GM18517 (cell line): ENCODE measurements around the gene UBE2D4.
A peak's percentile ranks its signal among the peaks of the same experiment; 100 is the strongest.

Experiments used
- ATAC-seq: cut with Tn5 transposase; IDR thresholded peaks from one replicate; pipeline ENCODE4 v1.9.1; 2021; ENCODE audit warnings: mild to moderate bottlenecking, moderate library complexity; ENCODE audit not compliant: unreplicated experiment

The UBE2D4 gene

DNA sequence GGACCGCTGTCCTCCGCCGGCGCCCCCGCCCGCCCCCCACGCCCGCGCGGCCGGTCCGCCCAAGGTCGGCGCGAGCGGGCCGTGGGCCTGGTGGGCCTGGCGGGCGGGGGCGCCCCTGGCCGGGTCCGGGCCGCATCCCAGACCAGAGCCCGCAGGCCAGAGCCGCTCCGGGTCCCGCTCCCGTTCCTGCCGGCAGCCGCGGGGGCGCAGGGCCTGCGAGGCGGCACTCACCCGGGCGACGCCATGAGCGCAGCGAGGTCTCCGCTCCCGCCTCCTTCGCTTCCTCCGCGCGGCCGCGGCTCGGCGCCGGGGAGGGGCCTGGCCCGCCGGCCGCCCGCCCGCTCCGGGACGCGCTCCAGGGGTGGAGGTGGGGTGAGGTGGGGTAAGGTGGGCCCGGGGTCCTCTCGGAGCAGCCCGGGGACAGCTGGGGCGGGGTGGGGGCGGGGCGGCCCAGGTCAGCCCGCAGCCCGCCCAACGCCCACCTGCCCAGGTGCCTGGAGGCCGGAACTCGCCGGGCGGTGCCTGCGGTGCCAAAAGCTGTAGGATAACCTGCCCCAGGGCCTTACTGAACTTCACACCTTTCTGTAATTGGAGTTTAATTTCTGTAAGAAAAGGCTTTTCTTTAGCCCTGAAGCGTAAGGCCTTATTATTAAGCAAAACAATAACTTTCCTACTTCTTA lies 19.8 kb upstream of the UBE2D4 start, which contains the start of gene URGCP:
Gene URGCP, minus strand, starts transcription at position 266 of the 680 bp plus-strand sequence. Its CDS starts 21 bp downstream, at position 245.
- peak; percentile 45 for ATAC-seq

DNA sequence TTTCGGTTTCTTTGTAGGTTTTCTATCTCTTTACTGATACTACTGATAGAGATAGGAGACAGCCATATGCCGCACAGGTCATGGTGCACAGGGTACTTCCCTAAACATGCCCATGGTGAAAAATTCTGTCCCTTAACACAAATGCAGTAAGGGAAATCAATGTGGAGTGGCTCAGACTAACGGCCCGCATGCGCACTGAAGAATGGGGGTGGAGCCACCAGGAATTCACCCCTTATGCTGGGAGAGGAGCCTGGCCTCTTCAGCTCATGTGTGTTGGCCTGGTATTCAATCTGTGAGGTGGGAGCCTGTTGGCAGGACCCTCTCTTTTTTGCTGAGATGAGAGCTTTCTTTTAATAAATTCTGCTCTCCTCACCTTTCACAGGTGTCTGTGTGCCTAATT lies 11.4 kb upstream of the UBE2D4 start:
- ATAC-seq, result no peak

DNA sequence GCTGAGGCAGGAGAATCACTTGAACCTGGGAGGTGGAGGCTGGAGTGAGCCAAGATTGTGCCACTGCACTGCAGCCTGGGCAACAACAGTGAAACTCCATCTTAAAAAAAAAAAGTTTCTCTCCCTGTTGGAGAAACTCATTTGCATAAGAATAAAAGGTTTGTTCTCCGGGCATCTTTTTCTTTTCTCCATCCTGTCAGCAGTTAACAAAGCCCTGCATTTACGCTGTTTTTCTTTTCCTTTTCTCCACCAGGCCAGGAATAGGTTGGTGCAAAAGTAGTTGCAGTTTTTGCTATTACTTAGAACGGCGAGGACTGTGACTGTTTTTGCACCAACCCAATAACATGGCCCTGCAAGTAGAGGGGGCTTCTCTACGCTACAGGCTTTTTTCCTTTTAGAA lies 10.3 kb upstream of the UBE2D4 start:
- ATAC-seq, result no peak

DNA sequence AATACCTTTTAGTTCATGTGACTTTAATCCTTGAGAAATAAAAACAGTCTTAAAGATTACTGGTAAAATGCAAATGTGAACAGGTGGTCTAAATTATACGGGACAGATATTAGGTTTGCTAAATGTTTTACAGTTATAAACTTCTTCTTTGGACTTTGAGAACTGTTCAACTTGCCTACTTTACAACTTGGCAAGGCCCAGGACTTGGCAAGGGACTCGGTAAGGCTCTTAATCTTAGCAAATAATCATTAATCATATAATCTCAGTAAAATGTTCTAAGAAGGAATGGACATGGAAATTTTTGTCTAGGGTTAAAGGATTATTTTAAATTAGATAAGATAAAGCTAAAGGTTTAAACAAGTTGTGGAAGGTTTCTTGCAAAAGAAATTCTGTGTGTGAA lies 4.8 kb upstream of the UBE2D4 start:
- ATAC-seq, result no peak

DNA sequence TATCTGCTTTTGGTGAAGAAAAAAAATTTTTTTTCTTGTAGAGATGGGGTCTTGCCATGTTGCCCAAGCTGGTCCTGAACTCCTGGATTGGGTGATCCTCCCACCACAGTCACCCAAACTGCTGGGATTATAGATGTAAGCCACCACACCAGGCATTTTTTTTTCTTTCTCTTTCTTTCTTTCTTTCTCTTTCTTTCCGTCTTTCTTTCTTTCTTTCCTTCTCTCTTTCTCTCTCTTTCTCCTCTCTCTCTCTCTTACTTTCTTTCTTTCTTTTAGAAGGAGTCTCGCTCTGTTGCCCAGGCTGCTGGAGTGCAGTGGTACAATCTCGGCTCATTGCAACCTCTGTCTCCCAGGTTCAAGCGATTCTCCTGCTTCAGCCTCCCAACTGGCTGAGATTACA lies 3.5 kb upstream of the UBE2D4 start:
- no peak for ATAC-seq

DNA sequence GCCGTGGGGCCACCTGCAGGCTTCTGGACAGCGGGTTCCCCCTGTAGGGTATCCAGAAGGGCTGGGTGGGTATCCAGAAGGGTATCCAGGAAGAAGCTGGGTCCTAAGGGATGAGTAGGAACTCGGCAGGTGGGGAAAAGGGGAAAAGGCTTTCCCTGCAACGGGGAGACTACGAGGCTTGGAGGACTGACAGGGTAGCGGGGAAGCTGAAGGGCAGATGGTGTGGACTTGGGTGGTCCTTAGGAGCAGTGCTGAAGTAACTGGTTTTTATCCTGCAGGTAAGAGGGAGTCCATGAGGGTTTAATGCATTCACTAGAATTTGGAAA lies 525 bp downstream of the UBE2D4 start:
- ATAC-seq, result no peak

DNA sequence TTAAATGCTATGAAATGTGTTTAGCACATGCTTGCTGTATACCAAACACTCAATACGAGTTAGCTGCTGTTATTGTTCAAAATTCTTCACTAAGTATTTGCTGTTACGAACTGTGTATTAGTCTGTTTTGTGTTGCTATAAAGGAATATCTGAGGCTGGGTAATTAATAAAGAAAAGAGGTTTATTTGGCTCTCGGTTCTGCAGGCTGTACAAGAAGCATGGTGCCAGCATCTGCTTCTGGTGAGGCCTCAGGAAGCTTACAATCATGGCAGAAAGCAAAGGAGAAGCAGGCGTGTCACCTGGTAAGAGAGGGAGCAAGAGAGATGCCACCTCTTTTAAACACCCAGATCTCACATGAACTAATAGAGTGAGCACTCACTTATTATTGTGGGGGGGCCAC lies 1.6 kb downstream of the UBE2D4 start:
- ATAC-seq, result no peak

DNA sequence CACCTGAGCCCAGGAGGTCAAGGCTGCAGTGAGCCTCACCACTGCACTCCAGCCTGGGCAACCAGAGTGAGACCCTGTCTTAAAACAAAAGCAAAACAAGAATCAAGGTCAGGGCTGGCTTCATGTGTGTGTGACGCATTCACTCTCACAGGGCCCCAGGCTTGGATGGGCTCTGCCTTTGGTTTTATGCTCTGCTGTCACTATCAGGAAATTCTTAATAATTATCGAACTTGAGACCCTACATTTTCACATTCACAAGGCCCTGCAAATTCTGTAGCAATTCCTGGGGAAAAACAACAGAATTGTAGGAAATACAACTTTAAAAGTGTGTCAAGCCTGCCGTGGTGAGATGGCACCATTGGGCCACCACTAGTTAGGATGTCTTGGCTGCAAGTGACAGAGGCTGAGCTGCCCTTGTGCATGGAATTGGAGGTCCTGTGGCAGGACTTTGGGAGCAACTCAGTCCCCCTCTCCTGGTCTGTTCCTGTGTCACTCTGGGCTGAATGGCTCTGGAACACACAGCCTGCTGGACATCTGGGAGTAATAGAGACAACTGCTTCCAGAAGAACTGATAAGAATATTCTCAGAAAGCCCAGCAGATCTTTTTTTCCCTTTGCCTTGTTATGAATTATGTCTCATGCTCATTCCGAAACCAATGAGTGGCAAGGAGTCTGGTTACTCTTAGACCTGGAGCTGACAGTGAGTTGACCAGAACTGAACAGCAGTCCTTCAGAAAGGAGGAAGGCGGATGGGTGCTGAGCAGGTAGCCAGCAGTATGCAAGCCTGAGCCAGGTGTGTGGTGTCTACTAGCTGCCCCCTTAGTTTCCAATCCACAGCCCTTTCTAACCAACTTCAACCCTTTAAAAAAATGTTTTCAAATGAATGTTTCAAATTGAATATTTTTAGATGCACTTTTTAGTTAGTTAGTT lies 3.6 kb downstream of the UBE2D4 start:
- ATAC-seq, result no peak

DNA sequence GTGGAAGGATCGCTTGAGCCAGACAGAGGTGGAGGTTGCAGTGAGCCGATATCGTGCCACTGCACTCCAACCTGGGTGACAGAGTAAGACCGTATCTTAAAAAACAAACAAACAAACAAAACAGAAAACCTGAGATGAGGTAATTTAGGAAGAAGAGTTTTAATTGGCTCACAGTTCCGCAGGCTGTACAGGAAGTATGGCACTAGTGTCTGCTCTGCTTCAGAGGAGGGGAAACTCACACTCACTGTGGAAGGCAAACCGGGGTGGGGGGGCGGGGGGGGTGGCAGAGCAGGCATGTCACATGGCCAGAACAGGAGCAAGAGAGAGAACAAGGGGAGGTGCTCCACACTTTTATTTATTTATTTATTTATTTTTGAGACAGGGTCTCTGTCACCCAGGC lies 5.1 kb downstream of the UBE2D4 start:
- no peak for ATAC-seq

DNA sequence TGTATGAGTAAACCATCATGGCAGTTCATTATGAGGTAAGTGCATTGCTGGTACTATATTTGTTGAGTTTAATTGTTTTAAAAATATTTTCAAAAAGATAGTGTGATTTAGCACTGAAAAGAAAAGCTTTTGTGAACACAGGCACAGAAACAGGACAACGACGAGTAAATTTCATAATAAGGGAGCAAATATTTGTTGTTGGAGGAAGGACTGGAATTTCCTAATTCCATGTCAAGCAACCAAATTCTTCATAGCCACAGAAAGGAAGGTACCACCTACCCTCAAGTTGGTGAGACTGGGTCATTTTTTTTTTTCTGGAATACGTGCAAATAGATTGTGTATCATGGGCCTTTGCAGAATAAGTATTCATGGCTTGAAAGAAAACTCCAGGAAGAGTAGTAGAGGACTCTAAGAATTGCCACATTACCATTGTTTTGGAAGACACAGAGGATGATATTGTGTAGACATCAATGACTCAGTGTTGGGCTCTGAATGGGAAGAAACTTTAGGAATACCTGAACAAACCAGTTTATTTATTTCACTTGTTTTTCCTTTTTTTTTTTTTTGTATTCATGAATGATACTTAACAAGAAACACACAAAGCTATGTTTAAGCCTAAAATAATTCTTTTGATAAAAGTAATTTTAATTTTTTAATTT lies 7.8 kb downstream of the UBE2D4 start:
- no peak for ATAC-seq

DNA sequence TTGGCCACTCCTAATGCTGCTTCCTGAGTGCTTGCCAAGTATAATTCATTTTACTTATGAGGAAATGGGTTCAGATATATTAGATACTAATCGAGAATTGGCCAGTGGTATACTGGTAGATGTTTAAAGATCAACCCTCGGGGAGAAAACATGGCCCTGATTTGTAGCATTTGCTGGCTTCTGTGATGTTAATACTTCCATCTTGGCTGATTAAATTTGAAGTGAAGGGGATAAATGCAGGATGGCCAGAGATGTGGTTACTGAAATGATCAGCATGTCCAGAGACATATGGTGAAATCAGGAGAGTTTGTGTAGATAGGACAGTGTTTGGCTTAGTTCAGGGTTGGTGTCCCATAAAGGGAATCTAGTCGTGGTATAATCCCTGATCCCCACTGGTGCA lies 11.2 kb downstream of the UBE2D4 start:
- no peak for ATAC-seq

DNA sequence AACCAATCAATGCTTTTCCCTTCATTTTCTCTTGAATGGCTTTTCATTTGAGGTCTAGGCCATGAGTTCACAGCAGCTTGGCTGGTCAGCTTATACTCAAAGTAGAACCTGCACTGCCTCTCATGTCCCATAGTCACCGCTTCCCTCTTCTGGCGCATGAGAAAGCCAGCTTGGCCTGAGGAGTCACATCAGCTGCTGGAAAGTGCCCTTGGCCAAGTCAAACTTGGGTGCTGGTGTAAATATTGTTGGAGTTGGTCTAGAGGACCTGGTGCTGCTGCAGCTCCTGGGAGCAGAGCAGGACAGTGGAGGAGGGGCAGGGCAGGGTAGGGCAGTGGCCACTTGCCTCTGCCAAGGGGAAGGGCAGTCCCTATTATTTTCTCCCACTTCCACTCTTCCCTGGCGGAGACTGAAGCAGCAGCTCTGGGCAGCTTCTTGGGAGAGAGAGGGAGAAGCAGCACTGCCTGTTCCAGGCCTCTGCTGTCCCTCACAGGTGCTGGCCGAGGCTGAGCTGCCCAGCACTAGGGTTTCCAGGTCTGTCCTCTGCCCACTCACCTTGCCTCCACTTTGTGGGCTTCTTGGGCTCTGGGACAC lies 12.8 kb downstream of the UBE2D4 start:
- no peak for ATAC-seq

DNA sequence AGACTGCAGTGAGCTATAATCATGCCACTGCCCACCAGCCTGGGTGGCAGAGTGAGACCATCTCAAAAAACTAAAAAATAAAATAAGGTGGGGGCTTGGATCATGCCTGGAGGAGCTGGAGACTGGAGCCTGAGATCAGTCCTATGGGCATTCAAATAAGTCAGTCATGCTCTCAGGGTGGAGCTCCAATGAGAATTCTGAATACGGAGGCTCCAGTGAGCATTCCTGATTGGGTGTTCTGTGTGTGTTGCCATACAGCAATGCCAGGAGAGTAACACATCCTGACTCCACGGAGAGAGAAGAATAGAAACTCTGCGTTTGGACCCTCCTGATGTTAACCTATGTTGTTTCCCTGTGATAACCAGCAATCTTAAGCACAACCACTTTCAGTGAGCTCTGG lies 16.0 kb downstream of the UBE2D4 start:
- ATAC-seq, result no peak

DNA sequence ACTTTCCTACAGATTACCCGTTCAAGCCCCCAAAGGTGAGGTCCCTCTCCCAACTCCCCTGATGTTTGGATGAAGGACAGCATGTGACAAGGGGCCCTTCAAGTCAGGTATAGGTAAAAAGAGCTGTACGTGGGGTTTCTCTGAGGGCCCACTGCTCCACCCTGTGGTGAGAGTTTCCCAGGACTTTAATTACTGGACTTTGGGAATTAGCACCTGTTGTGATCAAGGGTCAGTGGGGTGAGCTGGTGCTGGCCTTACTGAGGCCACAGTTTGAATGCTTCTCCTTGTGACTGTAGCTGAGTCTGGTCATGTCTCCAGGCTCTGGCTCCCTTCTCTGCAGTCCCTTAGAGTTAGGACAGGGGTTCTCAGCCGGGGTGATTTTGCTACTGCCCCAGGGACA lies 16.8 kb downstream of the UBE2D4 start:
- no peak for ATAC-seq

DNA sequence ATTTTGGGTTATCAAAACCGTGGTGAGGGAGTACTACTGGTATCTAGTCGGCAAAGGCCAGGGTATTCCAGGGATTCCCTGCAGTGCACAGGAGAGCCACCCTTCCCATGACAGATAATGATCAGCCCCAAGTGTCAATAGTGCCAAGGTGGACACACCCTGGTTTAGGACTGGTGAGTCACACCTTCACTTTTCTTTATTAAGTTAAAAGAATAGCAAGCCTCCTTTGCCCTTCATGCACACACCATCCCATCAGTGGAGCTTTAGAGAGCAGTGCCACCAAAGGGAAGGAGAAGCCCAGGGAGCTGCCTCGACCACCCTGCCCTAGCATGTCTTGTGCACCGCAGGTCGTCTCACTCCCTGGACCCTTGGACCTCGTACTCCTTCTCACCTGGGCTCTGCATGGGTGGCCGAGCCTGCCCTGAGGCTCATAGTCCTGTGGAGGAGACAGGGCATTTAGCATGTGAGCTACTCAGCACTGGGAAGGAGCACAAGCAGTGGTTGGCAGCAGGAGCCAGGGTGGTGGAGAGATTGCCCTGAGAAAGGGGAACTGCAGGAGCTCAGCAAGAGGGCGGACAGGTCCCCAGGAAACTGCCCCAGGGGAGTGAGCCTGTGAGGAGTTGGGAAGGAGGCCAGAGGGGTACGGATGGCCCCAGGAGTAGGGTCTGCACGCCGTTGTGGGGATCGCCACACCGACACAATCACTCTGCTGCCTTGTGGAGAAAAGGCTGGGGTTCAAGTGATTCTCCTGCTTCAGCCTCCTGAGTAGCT lies 17.4 kb downstream of the UBE2D4 start:
- ATAC-seq, result no peak

DNA sequence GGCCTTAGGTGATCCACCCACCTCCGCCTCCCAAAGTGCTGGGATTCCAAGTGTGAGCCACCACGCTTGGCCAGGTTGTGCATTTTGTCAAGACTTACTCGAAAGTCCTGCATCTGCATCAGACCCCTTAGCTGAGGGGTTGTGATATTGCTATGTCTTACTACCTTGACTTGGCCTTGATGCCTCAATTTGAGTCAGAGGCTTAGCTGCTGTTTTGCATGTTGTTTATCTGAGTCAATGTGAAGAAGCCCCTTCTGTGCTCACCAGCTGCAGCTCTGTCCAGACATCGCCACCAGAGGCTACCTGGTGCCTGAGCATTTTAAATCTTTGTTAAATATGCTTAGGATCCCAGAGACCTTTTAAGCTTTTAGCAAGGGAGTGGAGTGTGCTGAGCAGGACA lies 18.1 kb downstream of the UBE2D4 start:
- no peak for ATAC-seq

DNA sequence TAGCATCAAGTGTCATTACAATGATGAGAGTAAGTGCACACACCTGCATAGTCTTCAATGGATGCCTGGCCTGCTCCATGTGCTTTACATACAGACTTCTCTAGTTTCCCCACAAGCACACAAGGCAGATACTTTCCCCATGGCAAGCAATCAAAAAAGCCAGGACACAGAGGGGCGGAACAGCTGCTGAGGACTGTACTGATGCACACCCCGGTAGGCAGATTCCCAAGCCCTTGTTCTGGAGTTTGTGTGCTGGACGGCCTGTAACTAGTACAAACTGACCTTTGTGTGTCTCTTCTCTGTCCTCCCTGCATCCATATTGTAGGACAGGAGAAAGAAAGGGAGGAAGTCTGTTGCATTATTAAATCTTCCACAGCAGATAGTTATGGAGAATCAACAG lies 25.8 kb downstream of the UBE2D4 start:
- ATAC-seq, result no peak

DNA sequence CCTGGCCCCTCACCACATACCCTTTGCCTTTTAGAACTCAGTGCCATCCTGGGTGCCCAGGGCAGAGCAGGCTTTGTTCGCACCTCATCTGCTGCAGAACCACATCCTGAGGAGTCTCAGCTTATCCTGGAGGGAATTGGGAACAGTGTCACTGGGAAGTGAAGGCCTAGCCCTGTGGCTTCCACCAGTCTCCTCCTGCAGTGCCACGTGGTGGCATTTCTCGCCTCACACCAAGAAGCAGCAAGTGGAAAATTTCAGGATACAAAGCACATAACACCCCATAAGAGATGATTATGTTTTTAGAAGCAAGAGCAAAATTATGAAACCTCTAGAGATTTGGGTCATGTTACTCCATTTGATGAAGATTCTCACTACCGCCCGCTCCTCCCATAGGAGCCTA lies 26.8 kb downstream of the UBE2D4 start:
- ATAC-seq, result no peak

DNA sequence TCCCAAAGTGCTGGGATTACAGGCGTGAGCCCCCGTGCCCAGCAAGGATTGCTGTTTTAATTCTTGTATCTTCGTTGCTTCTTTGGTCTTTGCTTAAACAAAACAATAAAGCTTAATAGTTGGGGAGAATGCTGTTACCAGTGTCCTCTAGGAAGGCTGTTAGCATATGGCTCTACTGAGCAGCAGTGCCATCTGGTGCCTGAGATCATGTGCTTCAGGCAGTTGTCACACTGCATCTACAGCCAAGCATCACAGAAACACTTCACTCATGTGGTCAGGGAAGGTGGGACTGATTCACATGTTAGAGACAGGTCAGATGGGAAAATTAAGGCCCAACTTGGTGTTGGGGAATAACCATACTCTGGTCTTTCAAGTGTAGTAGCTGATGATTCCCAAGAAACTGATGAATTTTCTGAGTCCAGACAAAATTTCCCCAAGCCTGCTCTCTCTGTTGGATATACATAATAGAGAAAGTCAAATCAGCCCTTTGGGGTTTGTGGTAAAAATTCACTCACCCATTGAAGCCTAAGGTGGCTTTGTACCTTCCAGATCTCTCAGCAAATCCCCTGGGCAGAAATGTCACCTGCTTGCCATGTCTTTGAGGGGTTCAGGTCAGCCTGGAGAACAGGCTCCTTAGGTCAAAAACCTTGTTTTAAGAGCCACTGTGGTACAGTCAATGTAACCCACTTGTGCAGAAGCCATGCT lies 28.4 kb downstream of the UBE2D4 start:
- no peak for ATAC-seq

DNA sequence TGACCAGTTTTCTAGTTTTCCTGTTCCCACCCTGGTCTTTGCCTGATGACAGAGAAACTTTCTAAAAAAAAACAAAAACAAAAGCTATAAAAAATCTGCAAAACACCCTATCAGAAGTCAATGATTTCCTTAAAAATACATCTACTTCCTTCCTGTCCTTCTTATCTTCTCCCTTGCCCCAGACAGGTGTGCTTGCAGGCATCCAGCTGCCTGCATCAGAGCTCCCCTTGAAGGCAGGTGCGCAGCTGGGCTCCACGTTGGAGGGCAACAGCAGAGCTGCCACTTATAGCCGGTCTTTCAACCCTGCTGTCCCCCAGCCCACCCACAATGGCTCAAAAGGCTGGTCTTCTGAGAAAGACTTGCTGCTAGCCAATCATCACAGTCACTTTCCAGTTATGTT lies 29.8 kb downstream of the UBE2D4 start:
- ATAC-seq, result no peak
